ENCODE data around the gene EIF1B.

- TF ChIP-seq POLR2A (IDR thresholded peaks at IDR 0.05), result no peak
- TF ChIP-seq CTCF (IDR thresholded peaks at IDR 0.05), result no peak
Measured at GRCh38 chr3:40355410-40355809, 45.9 kb downstream of the EIF1B start.

Measured in body of pancreas (tissue), 4 donors.